Mesothelial cell of epicardium (in vitro differentiated cells): ENCODE data around the gene FBXL4. TPM values are rescaled to one million over a fixed set of nuclear protein-coding genes. Genes with fewer than 3 reads are reported as not detected.

Experiments
- DNase-seq, 2 experiments: peaks; one replicate each; pipeline ENCODE4 v3.0.0; 2021; ENCODE audit warnings: low spot score in 2 of 2; ENCODE audit not compliant: unreplicated experiment in 2 of 2
- H3K27ac Mint-ChIP-seq: 2 replicates; pipeline ENCODE4 v1.8.0; 2021; ENCODE audit warnings: mixed read lengths
- H3K27me3 Mint-ChIP-seq: 2 replicates; pipeline ENCODE4 v1.8.0; 2021; ENCODE audit warnings: low read depth, mixed read lengths
- H3K36me3 Mint-ChIP-seq: 2 replicates; pipeline ENCODE4 v1.8.0; 2021; ENCODE audit warnings: mixed read lengths
- H3K4me1 Mint-ChIP-seq: 2 replicates; pipeline ENCODE4 v1.8.0; 2021; ENCODE audit warnings: mixed read lengths
- H3K4me3 Mint-ChIP-seq: 2 replicates; pipeline ENCODE4 v1.8.0; 2021; ENCODE audit warnings: mild to moderate bottlenecking, moderate library complexity, mixed read lengths
- H3K9me3 Mint-ChIP-seq: 2 replicates; pipeline ENCODE4 v1.8.0; 2021; ENCODE audit warnings: mixed read lengths
- total RNA-seq: library from RNA; stranded (reverse); gene quantifications from 3 replicates; pipeline ENCODE4 v1.2.1, GENCODE V29; 2021
- TF ChIP-seq, protein P1 (sequence below): fragments of 200-600 bp; sonication (generic); IDR thresholded peaks from one replicate; pipeline ENCODE4 v1.5.0; 2021; ENCODE audit warnings: antibody characterized with exemption; ENCODE audit not compliant: unreplicated experiment

The FBXL4 gene
- total RNA-seq, 1 donor from 2014 or later = 21.2 TPM

DNA sequence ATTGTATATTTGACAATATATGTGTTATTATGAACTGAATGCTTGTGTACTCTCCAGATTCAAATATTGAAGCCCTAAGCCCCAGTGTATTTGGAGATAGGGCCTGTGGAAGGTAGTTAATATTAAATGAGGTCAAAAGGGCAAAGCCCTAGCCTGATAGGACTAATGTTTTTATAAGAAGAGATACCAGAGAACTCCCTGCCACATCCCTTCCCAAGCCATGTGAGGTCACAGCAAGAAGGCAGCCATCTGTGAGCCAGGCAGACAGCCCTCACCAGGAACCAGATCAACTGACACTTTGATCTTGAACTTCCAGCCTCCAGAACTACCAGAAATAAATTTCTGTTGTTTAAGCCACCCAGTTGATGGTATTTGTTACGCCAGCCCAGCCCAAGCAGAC is 36.4 kb upstream of the FBXL4 start:
- H3K4me3 Mint-ChIP-seq = no peak overlapping the region
- no peak overlapping the region for H3K27ac Mint-ChIP-seq
- H3K9me3 Mint-ChIP-seq = no peaks in the 10 kb centered on the region
- H3K4me1 Mint-ChIP-seq = no peaks in the 10 kb centered on the region
- no peak for DNase-seq
- TF ChIP-seq, protein P1, sequence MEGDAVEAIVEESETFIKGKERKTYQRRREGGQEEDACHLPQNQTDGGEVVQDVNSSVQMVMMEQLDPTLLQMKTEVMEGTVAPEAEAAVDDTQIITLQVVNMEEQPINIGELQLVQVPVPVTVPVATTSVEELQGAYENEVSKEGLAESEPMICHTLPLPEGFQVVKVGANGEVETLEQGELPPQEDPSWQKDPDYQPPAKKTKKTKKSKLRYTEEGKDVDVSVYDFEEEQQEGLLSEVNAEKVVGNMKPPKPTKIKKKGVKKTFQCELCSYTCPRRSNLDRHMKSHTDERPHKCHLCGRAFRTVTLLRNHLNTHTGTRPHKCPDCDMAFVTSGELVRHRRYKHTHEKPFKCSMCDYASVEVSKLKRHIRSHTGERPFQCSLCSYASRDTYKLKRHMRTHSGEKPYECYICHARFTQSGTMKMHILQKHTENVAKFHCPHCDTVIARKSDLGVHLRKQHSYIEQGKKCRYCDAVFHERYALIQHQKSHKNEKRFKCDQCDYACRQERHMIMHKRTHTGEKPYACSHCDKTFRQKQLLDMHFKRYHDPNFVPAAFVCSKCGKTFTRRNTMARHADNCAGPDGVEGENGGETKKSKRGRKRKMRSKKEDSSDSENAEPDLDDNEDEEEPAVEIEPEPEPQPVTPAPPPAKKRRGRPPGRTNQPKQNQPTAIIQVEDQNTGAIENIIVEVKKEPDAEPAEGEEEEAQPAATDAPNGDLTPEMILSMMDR = no peak
- no peaks in the 10 kb centered on the region for H3K36me3 Mint-ChIP-seq
- H3K27me3 Mint-ChIP-seq = peaks cover 4% of the 10 kb centered on the region

DNA sequence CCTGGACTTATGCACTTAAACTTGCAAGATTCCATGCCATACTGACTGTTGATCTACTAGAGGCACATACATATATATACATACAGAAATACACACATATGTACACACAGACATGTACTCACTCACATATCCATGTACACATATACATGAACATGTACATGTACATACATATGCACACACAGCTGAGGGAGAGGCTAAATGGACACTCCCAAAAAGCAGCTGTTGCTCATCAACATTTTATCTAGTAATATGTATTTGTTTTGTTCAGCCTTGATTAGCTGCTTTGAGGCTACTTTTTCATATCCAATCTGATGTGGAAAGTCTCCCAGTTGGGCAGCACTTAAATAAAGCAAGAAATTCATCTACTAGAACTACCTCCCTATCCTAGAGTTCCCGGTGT is 33.7 kb upstream of the FBXL4 start:
- Mint-ChIP-seq H3K4me3 (no peak overlapping the region), H3K4me1 (no peaks in the 10 kb centered on the region), H3K27ac (no peak overlapping the region), H3K9me3 (no peaks in the 10 kb centered on the region), H3K27me3 (no peaks in the 10 kb centered on the region), H3K36me3 (no peaks in the 10 kb centered on the region)
- DNase-seq = no peak
- TF ChIP-seq, protein P1 = no peak

DNA sequence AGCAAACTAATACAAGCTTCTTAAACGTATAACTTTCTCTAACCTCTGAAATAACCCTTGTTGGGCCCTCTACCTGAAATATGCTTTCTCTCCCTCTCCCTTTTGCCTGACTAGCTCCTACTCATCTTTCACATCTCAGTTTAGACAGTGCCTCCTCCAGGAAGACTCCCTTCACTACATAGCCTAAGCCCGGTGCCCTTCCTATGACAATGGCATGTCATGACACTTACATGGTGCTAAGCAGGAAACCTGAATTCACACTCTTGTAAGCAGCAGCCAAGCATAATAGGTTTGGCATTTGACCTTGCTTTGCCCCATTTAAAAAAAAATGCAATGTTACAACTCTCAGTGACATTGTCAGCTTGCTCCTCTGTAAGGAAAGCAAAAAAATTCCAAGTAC is 33.1 kb upstream of the FBXL4 start:
- Mint-ChIP-seq H3K4me3 (no peak overlapping the region), H3K36me3 (no peaks in the 10 kb centered on the region), H3K27me3 (no peaks in the 10 kb centered on the region), H3K27ac (no peak overlapping the region), H3K4me1 (no peaks in the 10 kb centered on the region), H3K9me3 (no peaks in the 10 kb centered on the region)
- DNase-seq = no peak
- TF ChIP-seq, protein P1 = no peak

DNA sequence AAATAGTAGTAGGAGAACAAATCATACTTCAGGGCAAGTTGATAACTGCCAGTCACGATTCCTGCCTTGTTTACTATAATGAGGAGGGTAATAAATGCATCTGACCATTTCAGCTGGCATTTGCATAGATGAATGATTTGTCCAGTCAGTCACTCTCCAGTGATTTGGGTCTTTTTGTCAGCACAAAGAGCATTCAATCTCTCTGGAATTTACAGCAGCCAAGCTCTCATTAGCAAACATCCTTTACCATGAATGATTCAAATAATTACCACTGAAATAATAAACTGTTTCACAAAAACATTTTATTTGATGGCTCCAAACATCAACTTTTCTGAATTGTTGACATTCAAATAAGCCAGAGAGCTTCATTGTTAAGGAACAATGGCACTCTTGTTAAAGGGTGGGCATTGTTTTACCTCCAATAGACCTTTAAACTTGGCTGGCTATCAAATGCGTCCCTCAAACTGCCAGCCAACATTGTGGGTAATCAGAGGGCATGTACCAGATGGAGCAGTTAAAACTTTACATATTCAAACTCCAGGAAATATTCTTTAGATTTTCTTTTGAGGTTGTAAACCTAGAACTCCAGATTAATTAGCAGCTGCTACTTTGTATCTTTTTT is 30.0 kb upstream of the FBXL4 start:
- DNase-seq = no peak
- H3K4me3 Mint-ChIP-seq = no peak overlapping the region
- H3K9me3 Mint-ChIP-seq = no peaks in the 10 kb centered on the region
- no peaks in the 10 kb centered on the region for H3K36me3 Mint-ChIP-seq
- H3K4me1 Mint-ChIP-seq = no peaks in the 10 kb centered on the region
- H3K27ac Mint-ChIP-seq = no peak overlapping the region
- H3K27me3 Mint-ChIP-seq = peaks cover 2% of the 10 kb centered on the region
- TF ChIP-seq, protein P1 = no peak

DNA sequence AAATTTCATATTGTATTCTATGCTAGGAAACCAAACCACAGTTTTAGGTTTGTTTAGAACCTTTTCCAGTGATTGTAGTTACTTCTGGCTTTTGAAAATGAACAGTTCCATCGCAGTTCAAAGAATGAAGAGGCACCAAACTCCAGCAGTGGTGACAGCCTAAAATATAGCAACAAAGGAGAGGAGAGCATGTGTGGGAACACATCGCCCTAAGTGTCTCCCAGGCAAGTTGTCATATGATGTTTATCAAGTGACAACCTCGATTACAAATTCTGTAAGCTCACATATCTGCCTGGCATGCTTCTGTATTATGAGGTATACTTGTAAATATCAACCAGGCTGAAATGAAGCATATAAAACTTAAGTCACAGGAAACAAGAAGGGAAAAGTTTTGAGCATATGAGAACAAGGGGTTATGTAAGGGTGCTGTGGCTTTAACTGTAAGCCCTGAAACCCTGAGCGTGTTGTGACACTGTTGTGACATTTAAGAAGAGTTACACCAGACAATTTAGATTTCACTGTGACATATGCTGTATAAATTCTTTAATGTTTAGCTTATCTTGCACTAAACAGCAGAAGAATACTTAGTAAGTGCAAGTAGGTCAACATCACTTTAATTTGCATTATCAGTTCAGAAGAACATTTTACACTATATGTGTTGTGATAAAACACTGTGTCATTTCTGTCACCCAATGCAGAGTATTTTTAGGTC is 29.1 kb upstream of the FBXL4 start:
- no peaks in the 10 kb centered on the region for H3K9me3 Mint-ChIP-seq
- no peak for DNase-seq
- no peaks in the 10 kb centered on the region for H3K4me1 Mint-ChIP-seq
- TF ChIP-seq, protein P1 = no peak
- peaks cover 2% of the 10 kb centered on the region for H3K27me3 Mint-ChIP-seq
- H3K36me3 Mint-ChIP-seq = no peaks in the 10 kb centered on the region
- no peak overlapping the region for H3K27ac Mint-ChIP-seq
- H3K4me3 Mint-ChIP-seq = no peak overlapping the region
